Vagina (tissue), 2 donors: ENCODE data around the gene OR2T3.
"Not testable (repeated sequence)": the region's sequence is repeated elsewhere in the genome, so short reads cannot be mapped to it uniquely, and the experiment has no call there.

ENCODE experiments used
- POLR2A ChIP-seq, 2 donors: fragments of 450-650 bp; IDR thresholded peaks; one replicate each; pipeline ENCODE4 v1.6.1; 2017; ENCODE audit warnings: antibody characterized with exemption in 2 of 2, mild to moderate bottlenecking in 2 of 2, moderate library complexity in 2 of 2
- TF ChIP-seq, protein P1 (sequence below), 3 experiments: fragments of 450-650 bp in 2 of 3; fragments of 200-600 bp in 1 of 3; sonication (generic) in 1 of 3; IDR thresholded peaks; one replicate each; pipeline ENCODE4 v1.5.1; 2017 to 2019; ENCODE audit warnings: antibody characterized with exemption in 3 of 3, mild to moderate bottlenecking in 2 of 3, moderate library complexity in 2 of 3

DNA sequence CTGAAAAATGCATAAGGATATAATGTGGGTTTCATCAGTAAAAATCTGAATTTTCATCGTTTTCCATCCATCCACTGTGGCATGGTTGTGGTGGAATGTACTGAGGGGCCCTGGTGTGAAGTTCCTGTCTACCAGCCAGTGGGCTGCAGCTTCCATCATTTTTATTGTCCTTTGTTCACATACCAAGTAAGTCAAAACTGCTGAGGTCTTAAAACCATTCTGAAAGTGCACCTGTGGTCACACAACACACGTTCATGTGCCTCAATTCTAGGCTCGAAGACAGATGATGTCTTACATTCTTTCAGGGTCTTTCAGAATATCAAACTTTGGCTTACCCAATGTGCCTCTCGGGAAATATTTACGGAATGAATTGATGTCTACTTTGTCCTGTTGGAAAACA is 33.9 kb upstream of the OR2T3 start:
- TF ChIP-seq, protein P1, sequence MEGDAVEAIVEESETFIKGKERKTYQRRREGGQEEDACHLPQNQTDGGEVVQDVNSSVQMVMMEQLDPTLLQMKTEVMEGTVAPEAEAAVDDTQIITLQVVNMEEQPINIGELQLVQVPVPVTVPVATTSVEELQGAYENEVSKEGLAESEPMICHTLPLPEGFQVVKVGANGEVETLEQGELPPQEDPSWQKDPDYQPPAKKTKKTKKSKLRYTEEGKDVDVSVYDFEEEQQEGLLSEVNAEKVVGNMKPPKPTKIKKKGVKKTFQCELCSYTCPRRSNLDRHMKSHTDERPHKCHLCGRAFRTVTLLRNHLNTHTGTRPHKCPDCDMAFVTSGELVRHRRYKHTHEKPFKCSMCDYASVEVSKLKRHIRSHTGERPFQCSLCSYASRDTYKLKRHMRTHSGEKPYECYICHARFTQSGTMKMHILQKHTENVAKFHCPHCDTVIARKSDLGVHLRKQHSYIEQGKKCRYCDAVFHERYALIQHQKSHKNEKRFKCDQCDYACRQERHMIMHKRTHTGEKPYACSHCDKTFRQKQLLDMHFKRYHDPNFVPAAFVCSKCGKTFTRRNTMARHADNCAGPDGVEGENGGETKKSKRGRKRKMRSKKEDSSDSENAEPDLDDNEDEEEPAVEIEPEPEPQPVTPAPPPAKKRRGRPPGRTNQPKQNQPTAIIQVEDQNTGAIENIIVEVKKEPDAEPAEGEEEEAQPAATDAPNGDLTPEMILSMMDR (IDR thresholded peaks at IDR 0.05), result not testable (repeated sequence)
- not testable (repeated sequence) for TF ChIP-seq POLR2A (IDR thresholded peaks at IDR 0.05)
